Upper lobe of left lung (tissue), 6 donors: ENCODE data around the gene WDR6. TPM values are rescaled to one million over a fixed set of nuclear protein-coding genes. Genes with fewer than 3 reads are reported as not detected.
"Not testable (repeated sequence)": the region's sequence is repeated elsewhere in the genome, so short reads cannot be mapped to it uniquely, and the experiment has no call there.

Experiments used
- ATAC-seq, 2 donors: fragments of 200-7000 bp; cut with Tn5 transposase; one replicate each; pipeline ENCODE4 v1.9.1; 2022; ENCODE audit warnings: mild to moderate bottlenecking in 2 of 2, moderate library complexity in 2 of 2; ENCODE audit not compliant: low FRiP score in 2 of 2
- DNase-seq, 2 donors: peaks; one replicate each; pipeline ENCODE4 v3.0.0-alpha.2; 2019 to 2020
- H3K27ac ChIP-seq, 4 donors: fragments of 200-600 bp; sonication (generic); one replicate each; pipeline ENCODE4 v1.5.1; 2016 to 2019
- H3K27me3 ChIP-seq, 4 donors: fragments of 200-600 bp; sonication (generic); one replicate each; pipeline ENCODE4 v1.5.1; 2017 to 2019
- H3K36me3 ChIP-seq, 4 donors: fragments of 200-600 bp; sonication (generic); one replicate each; pipeline ENCODE4 v1.5.1; 2016 to 2019
- H3K4me1 ChIP-seq, 4 donors: fragments of 200-600 bp; sonication (generic); one replicate each; pipeline ENCODE4 v1.5.1; 2018 to 2019
- H3K4me3 ChIP-seq, 4 donors: fragments of 200-600 bp; sonication (generic); one replicate each; pipeline ENCODE4 v1.5.1; 2017 to 2019; ENCODE audit warnings: mild to moderate bottlenecking in 2 of 4, moderate library complexity in 1 of 4
- H3K9me3 ChIP-seq, 4 donors: fragments of 200-600 bp; sonication (generic); one replicate each; pipeline ENCODE4 v1.5.1; 2018 to 2019
- EP300 ChIP-seq, 4 donors: sonication (generic); formaldehyde crosslinking; IDR thresholded peaks; one replicate each; pipeline ENCODE4 v1.5.1; 2017; ENCODE audit warnings: antibody characterized with exemption in 4 of 4, control low read depth in 2 of 4
- POLR2A ChIP-seq, 4 donors: fragments of 450-650 bp; IDR thresholded peaks; one replicate each; pipeline ENCODE4 v1.5.1; 2016 to 2017; ENCODE audit warnings: antibody characterized with exemption in 4 of 4, mild to moderate bottlenecking in 2 of 4
- POLR2AphosphoS5 ChIP-seq, 2 donors: sonication (generic); formaldehyde crosslinking; IDR thresholded peaks; one replicate each; pipeline ENCODE4 v1.5.1; 2017; ENCODE audit warnings: antibody characterized with exemption in 2 of 2
- WGBS, 2 donors: methylation state at CpG; one replicate each; pipeline ENCODE4 v1.1.5; 2017 to 2018; 5-methylcytosine and 5-hydroxymethylcytosine counted together
- total RNA-seq, 6 donors: library from RNA; depleted of rRNA in 4 of 6; stranded (reverse); fragments of >200 nt in 4 of 6; gene quantifications; one replicate each; pipeline versions ENCODE4 v1.1.0 to v1.2.1, GENCODE V29; 2016 to 2021
- TF ChIP-seq, protein P1 (sequence below), 6 experiments: fragments of 450-650 bp in 4 of 6; fragments of 200-600 bp in 2 of 6; sonication (generic) in 2 of 6; IDR thresholded peaks; one replicate each; pipeline ENCODE4 v1.5.1; 2016 to 2019; ENCODE audit warnings: antibody characterized with exemption in 6 of 6
- donor health status: DM: no; HTN: no; CAD: no; lungs with moderate emphysema.
- donor health status: DM: no; HTN: yes; CAD: no; lungs with severe emphysema.

WDR6 gene
- total RNA-seq, 6 donors from 2014 or later, result 100 to 279 (median 123) TPM

DNA sequence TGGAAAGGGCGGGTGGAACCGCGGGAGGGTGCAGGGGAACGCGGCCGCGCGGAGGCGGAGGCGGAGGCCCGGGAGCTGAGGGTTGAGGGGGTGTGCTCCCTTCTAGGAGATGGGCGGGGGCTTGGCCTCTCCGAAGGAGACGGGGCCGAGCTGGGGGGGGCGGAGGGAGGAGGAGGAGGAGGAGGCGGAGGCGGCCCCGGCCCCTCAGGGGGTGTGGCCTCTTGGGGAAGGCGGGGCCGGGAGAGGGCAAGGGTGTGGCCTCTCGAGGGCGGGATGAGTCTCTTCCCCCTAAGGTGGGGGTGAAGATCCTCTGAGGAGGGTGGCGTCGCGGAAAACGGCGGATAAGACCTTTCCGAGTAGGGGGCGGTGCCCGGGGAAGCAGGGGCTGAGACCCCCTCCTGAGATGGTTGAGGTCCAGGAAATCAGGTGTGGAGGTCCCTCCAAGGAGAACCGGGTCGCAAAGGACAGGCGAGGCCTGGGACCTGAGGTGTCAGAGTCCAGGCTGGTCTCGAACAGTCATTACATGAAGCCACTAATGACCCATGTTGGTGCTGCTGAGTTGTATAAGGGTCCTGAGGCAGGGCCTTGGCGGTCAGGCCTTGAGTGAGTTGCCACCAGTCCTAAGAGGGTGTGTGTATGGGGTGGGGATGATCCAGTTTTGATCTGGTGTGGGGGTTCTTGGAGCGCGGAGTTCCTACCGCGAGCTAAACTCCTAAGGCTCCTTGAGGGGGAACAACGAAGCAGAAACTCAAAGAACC lies 759 bp downstream of the WDR6 start:
- H3K9me3 ChIP-seq, result no peaks in the 10 kb centered on the region
- ATAC-seq (peak; percentile 92), DNase-seq (peak; percentile 96)
- 25 to 42% methylated on average over 16 to 25 of the region's 41 CpGs for WGBS, 2 donors
- H3K36me3 ChIP-seq, result peaks cover 0 to 19% (median 15%) of the 10 kb centered on the region in 4 donors
- H3K4me1 ChIP-seq, result peaks cover 17 to 32% (median 18%) of the 10 kb centered on the region in 4 donors
- H3K27ac ChIP-seq, result peak overlapping the region; percentile 94 to 98 (median 97)
- no peaks in the 10 kb centered on the region for H3K27me3 ChIP-seq
- peak overlapping the region; percentile 72 to 98 (median 89) for H3K4me3 ChIP-seq
- TF ChIP-seq, protein P1, sequence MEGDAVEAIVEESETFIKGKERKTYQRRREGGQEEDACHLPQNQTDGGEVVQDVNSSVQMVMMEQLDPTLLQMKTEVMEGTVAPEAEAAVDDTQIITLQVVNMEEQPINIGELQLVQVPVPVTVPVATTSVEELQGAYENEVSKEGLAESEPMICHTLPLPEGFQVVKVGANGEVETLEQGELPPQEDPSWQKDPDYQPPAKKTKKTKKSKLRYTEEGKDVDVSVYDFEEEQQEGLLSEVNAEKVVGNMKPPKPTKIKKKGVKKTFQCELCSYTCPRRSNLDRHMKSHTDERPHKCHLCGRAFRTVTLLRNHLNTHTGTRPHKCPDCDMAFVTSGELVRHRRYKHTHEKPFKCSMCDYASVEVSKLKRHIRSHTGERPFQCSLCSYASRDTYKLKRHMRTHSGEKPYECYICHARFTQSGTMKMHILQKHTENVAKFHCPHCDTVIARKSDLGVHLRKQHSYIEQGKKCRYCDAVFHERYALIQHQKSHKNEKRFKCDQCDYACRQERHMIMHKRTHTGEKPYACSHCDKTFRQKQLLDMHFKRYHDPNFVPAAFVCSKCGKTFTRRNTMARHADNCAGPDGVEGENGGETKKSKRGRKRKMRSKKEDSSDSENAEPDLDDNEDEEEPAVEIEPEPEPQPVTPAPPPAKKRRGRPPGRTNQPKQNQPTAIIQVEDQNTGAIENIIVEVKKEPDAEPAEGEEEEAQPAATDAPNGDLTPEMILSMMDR (IDR thresholded peaks at IDR 0.05), result peak in 1 of 6 experiments; percentile 3
- TF ChIP-seq POLR2A (IDR thresholded peaks at IDR 0.05), result no peak

DNA sequence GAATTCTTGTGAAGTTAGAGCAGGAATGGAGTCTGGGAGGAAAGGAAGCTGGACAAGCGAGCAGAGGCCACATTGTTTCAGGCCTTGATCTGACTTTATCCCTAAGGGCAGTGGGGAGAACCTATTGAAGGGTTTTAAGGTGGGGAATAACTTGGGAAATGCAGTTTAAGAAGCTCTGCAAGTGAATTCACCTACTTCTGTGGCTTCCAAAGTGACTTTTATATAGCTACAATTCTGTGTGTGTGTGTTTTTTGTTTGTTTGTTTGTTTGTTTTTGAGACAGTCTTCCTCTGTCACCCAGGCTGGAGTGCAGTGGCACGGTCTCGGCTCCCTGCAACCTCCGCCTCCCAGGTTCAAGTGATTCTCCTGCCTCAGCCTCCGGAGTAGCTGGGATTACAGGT lies 1.4 kb downstream of the WDR6 start:
- Histone ChIP-seq H3K4me1 (peaks cover 17 to 32% (median 18%) of the 10 kb centered on the region in 4 donors), H3K36me3 (peaks cover 0 to 26% (median 21%) of the 10 kb centered on the region in 4 donors), H3K27ac (peak overlapping the region; percentile 94 to 98 (median 97)), H3K4me3 (peak overlapping the region in 2 of 4 donors; percentile 72 to 98)
- ATAC-seq, H3K9me3 ChIP-seq, H3K27me3 ChIP-seq, DNase-seq: not testable (repeated sequence)
- WGBS, 2 donors, result 82 to 84% methylated on average over 5 of the region's 5 CpGs

DNA sequence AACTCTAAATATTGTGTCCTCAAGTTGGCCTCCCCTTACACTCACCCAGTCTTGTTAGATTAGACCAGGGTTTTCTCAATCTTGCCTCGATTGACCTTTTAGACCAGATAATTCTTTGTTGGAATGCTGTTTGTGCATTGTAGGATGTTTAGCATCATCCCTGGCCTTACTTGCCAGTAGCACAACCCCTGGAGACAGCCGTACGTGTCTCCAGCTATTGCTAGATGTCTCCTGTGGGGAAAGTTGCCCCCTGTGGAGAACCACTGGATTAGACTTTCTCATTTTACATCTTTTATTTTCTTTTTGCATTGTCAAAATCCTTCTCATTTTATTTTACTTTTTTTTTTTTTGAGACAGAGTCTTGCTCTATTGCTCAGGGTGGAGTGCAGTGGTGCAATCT lies 2.2 kb downstream of the WDR6 start:
- TF ChIP-seq, protein P1 (IDR thresholded peaks at IDR 0.05), result no peak
- no peak overlapping the region for H3K4me3 ChIP-seq
- no peak for ATAC-seq
- peaks cover 17 to 32% (median 18%) of the 10 kb centered on the region in 4 donors for H3K4me1 ChIP-seq
- peaks cover 0 to 34% (median 27%) of the 10 kb centered on the region in 4 donors for H3K36me3 ChIP-seq
- H3K27me3 ChIP-seq, result no peaks in the 10 kb centered on the region
- no peaks in the 10 kb centered on the region for H3K9me3 ChIP-seq
- no peak for DNase-seq
- H3K27ac ChIP-seq, result no peak overlapping the region
- 87 to 88% methylated on average over 3 of the region's 3 CpGs for WGBS, 2 donors

DNA sequence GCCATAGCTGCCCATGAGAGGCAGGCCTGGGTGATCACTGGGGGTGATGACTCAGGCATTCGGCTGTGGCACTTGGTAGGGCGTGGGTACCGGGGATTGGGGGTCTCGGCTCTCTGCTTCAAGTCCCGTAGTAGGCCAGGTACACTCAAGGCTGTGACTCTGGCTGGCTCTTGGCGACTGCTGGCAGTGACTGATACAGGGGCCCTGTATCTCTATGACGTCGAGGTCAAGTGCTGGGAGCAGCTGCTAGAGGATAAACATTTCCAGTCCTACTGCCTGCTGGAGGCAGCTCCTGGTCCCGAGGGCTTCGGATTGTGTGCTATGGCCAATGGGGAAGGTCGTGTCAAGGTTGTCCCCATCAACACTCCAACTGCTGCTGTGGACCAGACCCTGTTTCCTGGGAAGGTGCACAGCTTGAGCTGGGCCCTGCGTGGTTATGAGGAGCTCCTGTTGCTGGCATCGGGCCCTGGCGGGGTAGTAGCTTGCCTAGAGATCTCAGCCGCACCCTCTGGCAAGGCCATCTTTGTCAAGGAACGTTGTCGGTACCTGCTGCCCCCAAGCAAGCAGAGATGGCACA lies 5.3 kb downstream of the WDR6 start:
- DNase-seq (no peak), ATAC-seq (no peak)
- H3K9me3 ChIP-seq, result no peaks in the 10 kb centered on the region
- 82% methylated on average over 13 of the region's 17 CpGs; no CpG with 5 or more reads in 1 of the 2 donors for WGBS, 2 donors
- peaks cover 11 to 54% (median 45%) of the 10 kb centered on the region in 4 donors for H3K36me3 ChIP-seq
- H3K27ac ChIP-seq, result no peak overlapping the region
- TF ChIP-seq EP300 (IDR thresholded peaks at IDR 0.05), result no peak
- no peak for TF ChIP-seq POLR2A (IDR thresholded peaks at IDR 0.05)
- no peak for TF ChIP-seq POLR2AphosphoS5 (IDR thresholded peaks at IDR 0.05)
- TF ChIP-seq, protein P1 (IDR thresholded peaks at IDR 0.05), result no peak
- no peak overlapping the region for H3K4me3 ChIP-seq
- H3K4me1 ChIP-seq, result peaks cover 14 to 30% (median 15%) of the 10 kb centered on the region in 4 donors
- no peaks in the 10 kb centered on the region for H3K27me3 ChIP-seq

DNA sequence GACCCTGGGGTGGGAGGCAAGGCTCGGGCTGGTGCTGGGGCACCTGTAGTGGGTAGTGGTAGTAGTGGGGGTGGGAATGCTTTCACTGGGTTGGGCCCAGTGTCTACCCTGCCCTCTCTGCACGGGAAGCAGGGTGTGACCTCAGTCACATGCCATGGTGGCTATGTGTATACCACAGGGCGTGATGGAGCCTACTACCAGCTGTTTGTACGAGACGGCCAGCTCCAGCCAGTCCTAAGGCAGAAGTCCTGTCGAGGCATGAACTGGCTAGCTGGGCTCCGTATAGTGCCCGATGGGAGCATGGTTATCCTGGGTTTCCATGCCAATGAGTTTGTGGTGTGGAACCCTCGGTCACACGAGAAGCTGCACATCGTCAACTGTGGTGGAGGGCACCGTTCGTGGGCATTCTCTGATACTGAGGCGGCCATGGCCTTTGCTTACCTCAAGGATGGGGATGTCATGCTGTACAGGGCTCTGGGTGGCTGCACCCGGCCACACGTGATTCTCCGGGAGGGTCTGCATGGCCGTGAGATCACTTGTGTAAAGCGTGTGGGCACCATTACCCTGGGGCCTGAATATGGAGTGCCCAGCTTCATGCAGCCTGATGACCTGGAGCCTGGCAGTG lies 6.0 kb downstream of the WDR6 start:
- H3K27me3 ChIP-seq, result no peaks in the 10 kb centered on the region
- no peaks in the 10 kb centered on the region for H3K9me3 ChIP-seq
- WGBS, 2 donors, result 87 to 88% methylated on average over 5 to 13 of the region's 19 CpGs
- DNase-seq, result no peak
- no peak overlapping the region for H3K4me3 ChIP-seq
- TF ChIP-seq, protein P1 (IDR thresholded peaks at IDR 0.05), result no peak
- no peak for TF ChIP-seq POLR2AphosphoS5 (IDR thresholded peaks at IDR 0.05)
- no peak for TF ChIP-seq POLR2A (IDR thresholded peaks at IDR 0.05)
- TF ChIP-seq EP300 (IDR thresholded peaks at IDR 0.05), result no peak
- peaks cover 11 to 54% (median 45%) of the 10 kb centered on the region in 4 donors for H3K36me3 ChIP-seq
- H3K27ac ChIP-seq, result no peak overlapping the region
- no peak for ATAC-seq
- H3K4me1 ChIP-seq, result peaks cover 14 to 30% (median 15%) of the 10 kb centered on the region in 4 donors
